Neural progenitor cell (in vitro differentiated cells): ENCODE data around the gene DIP2A.

Experiments used
- EZH2 ChIP-seq: fragments of 200-600 bp; sonication (generic); IDR thresholded peaks from 2 replicates; pipeline ENCODE4 v1.6.1; 2017; ENCODE audit warnings: antibody characterized with exemption, mild to moderate bottlenecking, moderate library complexity
- EZH2phosphoT487 ChIP-seq: fragments of 200-600 bp; sonication (generic); IDR thresholded peaks from 2 replicates; pipeline ENCODE4 v1.6.1; 2017; ENCODE audit warnings: antibody characterized with exemption
- TF ChIP-seq, protein P1 (sequence below): fragments of 200-600 bp; sonication (generic); IDR thresholded peaks from 2 replicates; pipeline ENCODE4 v1.5.1; 2017; ENCODE audit warnings: antibody characterized with exemption, mild to moderate bottlenecking

DNA sequence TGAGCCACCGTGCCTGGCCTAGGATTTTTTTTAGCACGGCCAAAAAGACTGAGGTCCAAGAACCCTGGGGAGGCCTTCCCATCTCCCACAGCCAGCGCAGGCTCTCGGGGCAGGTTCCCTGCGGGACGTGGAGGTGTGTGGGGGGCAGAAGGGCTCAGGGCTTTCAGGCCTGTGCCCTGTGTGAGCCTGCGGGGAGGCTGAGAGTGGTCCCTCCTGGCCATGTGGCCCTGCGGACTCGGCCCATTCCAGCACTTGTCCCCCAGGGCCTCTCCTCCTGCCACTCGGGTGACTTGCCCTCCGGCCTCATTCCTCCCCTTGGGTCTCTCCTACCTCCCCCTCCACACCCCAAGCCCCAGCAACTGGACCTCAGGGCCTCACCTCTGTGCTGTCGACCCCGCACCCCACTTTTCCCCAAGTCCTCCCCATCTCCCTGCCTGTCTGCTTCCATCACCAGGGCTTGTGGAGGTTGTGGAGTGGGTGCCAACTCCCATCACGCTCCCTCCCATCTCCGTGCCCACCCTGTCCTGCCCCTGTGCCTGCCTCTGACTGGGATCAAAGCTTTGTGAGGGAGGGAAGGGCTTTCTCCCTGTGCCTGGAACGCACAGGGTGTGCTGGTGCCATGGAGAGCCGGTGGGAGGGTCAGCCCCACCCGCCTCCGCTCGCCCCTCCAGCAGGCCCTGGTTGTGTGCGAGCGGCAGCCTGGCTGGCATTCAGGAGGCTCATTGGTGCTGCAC lies 32.2 kb upstream of the DIP2A start:
- TF ChIP-seq, protein P1, sequence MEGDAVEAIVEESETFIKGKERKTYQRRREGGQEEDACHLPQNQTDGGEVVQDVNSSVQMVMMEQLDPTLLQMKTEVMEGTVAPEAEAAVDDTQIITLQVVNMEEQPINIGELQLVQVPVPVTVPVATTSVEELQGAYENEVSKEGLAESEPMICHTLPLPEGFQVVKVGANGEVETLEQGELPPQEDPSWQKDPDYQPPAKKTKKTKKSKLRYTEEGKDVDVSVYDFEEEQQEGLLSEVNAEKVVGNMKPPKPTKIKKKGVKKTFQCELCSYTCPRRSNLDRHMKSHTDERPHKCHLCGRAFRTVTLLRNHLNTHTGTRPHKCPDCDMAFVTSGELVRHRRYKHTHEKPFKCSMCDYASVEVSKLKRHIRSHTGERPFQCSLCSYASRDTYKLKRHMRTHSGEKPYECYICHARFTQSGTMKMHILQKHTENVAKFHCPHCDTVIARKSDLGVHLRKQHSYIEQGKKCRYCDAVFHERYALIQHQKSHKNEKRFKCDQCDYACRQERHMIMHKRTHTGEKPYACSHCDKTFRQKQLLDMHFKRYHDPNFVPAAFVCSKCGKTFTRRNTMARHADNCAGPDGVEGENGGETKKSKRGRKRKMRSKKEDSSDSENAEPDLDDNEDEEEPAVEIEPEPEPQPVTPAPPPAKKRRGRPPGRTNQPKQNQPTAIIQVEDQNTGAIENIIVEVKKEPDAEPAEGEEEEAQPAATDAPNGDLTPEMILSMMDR: no peak
- TF ChIP-seq EZH2 (no peak), EZH2phosphoT487 (no peak)
